Aorta (tissue), 5 donors: ENCODE data around the gene MAPK8IP2. TPM values are rescaled to one million over a fixed set of nuclear protein-coding genes. Genes with fewer than 3 reads are reported as not detected.
A peak's percentile ranks its signal among the peaks of the same experiment; 100 is the strongest.

Source experiments
- ATAC-seq: fragments of 200-7000 bp; cut with Tn5 transposase; one replicate; pipeline ENCODE4 v1.9.1; 2022; ENCODE audit warnings: moderate library complexity; ENCODE audit not compliant: low FRiP score
- DNase-seq, 2 donors: peaks; one replicate each; pipeline ENCODE4 v3.0.0-alpha.2; 2020
- H3K27ac ChIP-seq, 2 donors: one replicate each; pipeline ENCODE4 v1.5.1; 2013; ENCODE audit warnings: low read length in 2 of 2, mild to moderate bottlenecking in 2 of 2, moderate library complexity in 2 of 2, control low read depth in 1 of 2, inconsistent platforms in 1 of 2, low read depth in 1 of 2
- H3K27me3 ChIP-seq, 2 donors: one replicate each; pipeline ENCODE4 v1.6.1; 2013; ENCODE audit warnings: control low read depth in 1 of 2, low read length in 1 of 2, mild to moderate bottlenecking in 1 of 2, moderate library complexity in 1 of 2; ENCODE audit not compliant: insufficient read depth in 2 of 2, control insufficient read depth in 1 of 2
- H3K36me3 ChIP-seq, 2 donors: one replicate each; pipeline ENCODE4 v1.6.1; 2013; ENCODE audit warnings: control low read depth in 1 of 2, low read length in 1 of 2, mild to moderate bottlenecking in 1 of 2; ENCODE audit not compliant: insufficient read depth in 2 of 2, control insufficient read depth in 1 of 2
- H3K4me1 ChIP-seq, 2 donors: one replicate each; pipeline ENCODE4 v1.6.1; 2013; ENCODE audit warnings: low read length in 2 of 2, control low read depth in 1 of 2, mild to moderate bottlenecking in 1 of 2, moderate library complexity in 1 of 2; ENCODE audit not compliant: insufficient read depth in 2 of 2, control insufficient read depth in 1 of 2
- H3K4me3 ChIP-seq, 2 donors: one replicate each; pipeline ENCODE4 v1.5.1; 2013; ENCODE audit warnings: low read length in 2 of 2, control low read depth in 1 of 2, mild to moderate bottlenecking in 1 of 2
- H3K9me3 ChIP-seq: one replicate; pipeline ENCODE4 v1.6.1; 2013; ENCODE audit warnings: mild to moderate bottlenecking, low read length; ENCODE audit not compliant: control insufficient read depth
- WGBS, 2 donors: extraction: QIAGEN DNeasy Blood & Tissue Kit; methylation state at CpG; one replicate each; pipeline ENCODE4 v1.1.7; 2013; 5-methylcytosine and 5-hydroxymethylcytosine counted together
- intact Hi-C, 2 donors: fragments of 100-400 bp; cut with DNase I; formaldehyde crosslinking; loops; one replicate each; pipeline versions ENCODE4 v1.14.2 to v1.15.0; 2022
- polyA plus RNA-seq, 2 donors: library from polyadenylated mRNA; stranded (reverse); fragments of 200-250 nt; gene quantifications; one replicate each; pipeline ENCODE4 v1.2.3, GENCODE V29; 2013
- total RNA-seq, 2 donors: library from RNA; stranded (reverse); fragmentation: NEBNext Ultra II Directional; extraction: Animal tissue kit (Norgen Biotek cat#: 25700); gene quantifications; one replicate each; pipeline ENCODE4 v1.2.1, GENCODE V29; 2021
- donor health status: healthy with polysubstance abuse.
- donor health status: Bipolar disorder and iron deficiency.
- donor health status: DM: no; HTN: no; CAD: no.
- donor health status: DM: no; HTN: no; CAD: no.
- donor health status: DM: yes; HTN: yes; CAD: no.

The MAPK8IP2 gene
- total and polyA plus RNA-seq, 4 donors, result under 0.01 to 0.26 (median 0.20) TPM

DNA sequence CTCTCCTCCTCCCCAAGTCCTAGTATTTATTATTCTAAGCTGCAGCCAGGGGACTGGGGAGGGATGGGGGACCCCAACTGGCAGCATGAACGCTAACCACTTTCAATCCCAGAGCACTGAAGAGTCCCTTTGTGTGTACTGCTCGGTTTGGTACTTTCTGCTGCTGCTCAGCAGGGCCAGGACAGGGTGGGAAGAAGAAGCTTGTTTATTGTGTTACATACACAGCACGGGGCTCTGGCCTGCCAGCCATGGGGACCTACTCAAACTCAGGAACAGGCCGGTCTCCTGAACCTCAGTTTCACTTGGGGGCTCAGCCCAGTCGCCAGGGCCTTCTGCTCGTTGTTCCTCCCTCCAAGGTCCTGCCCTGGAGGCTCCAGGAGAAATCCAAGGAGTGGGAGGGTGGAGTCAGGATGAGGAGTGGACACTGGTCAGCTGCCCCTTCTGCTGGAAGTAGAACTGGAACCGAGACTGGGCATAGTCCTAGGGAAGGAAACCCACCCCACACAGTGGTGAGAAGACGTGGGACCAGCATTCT lies 21.8 kb upstream of the MAPK8IP2 start:
- ATAC-seq, result no peak
- H3K36me3 ChIP-seq, result no peaks in the 10 kb centered on the region
- no peak overlapping the region for H3K27ac ChIP-seq
- DNase-seq, result peak in 1 of 2 donors; percentile 61
- 58 to 64% methylated on average over 8 of the region's 8 CpGs for WGBS, 2 donors
- no peaks in the 10 kb centered on the region for H3K9me3 ChIP-seq
- no peaks in the 10 kb centered on the region for H3K27me3 ChIP-seq
- H3K4me3 ChIP-seq, result no peak overlapping the region
- intact Hi-C loops, result no loop called here
- no peaks in the 10 kb centered on the region for H3K4me1 ChIP-seq

DNA sequence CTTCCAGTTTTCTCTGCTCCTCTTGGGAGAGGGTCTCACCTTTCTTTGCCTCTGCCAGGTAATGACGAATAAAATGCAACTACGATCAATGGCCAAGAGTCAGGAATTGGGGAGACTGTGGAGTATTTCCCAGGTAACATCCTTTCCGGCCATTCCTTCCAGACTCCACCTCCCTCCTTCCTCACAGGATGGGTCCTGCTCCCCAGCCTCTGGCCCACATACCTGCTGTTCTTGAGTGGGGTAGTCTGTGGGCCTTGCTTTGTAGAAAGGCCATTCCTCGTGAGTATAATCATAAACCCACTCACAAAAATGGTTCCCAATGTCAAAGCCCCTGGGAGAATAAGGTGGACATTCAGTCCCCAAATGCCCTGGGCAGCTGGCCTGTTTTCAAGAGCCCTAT lies 20.8 kb upstream of the MAPK8IP2 start:
- 92 to 96% methylated on average over 4 of the region's 4 CpGs for WGBS, 2 donors
- no peak for ATAC-seq
- H3K9me3 ChIP-seq, result no peaks in the 10 kb centered on the region
- DNase-seq, result peak in 1 of 2 donors; percentile 19
- intact Hi-C loops, result no loop called here
- H3K36me3 ChIP-seq, result no peaks in the 10 kb centered on the region
- no peaks in the 10 kb centered on the region for H3K4me1 ChIP-seq
- H3K4me3 ChIP-seq, result no peak overlapping the region
- no peaks in the 10 kb centered on the region for H3K27me3 ChIP-seq
- no peak overlapping the region for H3K27ac ChIP-seq

DNA sequence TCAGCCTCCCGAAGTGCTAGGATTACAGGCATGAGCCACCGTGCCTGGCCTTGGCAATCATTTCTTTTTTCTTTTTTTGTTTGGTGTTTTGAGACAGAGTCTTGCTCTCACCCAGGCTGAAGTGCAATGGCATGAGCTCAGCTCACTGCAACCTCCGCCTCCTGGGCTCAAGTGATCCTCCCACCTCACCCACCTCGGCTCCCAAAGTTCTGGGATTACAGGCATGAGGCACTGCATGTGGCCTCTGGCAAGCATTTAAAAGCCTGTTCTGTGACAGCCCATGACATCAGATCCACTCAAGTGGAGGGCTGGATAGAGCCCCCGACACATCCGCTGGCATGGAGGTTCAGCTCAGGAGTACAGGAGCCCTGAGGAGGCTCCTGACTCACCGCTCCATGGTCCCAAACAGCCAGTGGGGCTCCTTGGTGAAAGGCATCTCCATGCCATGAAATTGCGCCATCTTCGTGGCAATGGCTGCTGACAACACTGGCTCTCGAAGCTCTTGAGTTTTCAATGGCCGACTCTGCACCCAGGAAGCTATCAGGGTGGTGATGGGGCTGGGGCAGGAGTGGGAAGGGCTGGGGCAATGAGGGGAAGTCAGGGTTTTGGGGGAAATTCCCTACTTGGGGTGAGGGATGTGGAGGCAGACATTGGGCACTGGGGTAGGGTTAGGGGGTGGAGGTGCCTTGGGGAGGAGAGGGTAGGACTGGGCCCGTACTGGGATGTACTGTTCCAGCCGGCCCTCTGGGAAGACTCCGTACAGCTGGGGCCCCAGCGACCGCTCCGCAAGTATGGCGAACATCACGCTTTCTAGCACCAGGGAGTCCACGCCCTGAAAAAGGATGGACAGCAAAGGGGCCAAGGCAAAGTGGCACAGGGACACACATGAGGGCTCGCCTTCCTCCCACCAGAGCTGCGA lies 19.3 kb upstream of the MAPK8IP2 start:
- no peak overlapping the region for H3K27ac ChIP-seq
- WGBS, 2 donors, result 94% methylated on average over 22 of the region's 22 CpGs
- intact Hi-C loops, result no loop called here
- no peak overlapping the region for H3K4me3 ChIP-seq
- no peaks in the 10 kb centered on the region for H3K9me3 ChIP-seq
- no peak for ATAC-seq
- peak; percentile 45 to 71 for DNase-seq
- H3K4me1 ChIP-seq, result no peaks in the 10 kb centered on the region
- H3K36me3 ChIP-seq, result no peaks in the 10 kb centered on the region
- H3K27me3 ChIP-seq, result no peaks in the 10 kb centered on the region

DNA sequence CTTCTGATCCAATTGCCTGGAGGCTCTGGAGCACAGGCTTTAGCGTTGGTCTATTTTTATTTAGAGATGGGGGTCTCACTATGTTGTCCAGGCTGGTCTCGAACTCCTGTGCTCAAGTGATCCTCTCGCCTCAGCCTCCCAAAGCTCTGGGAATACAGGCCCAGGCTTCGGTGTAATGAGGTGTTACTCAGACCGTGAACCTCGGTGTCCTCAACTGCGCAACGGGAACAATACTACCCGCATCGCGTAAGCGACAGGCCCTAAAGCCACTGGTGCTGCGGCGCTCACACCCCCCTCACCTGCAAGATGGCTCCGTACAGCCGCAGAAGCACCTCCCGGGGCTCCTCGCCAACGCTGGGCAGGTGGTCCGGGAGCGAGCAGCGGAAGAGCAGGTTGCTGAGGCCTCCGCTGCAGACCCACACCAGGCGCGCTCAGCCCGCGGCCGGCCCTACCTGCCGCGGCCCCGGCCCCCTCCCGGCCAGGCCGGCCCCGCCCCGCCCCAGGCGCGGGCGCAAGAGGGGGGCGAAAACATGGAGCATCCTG lies 18.6 kb upstream of the MAPK8IP2 start:
- WGBS, 2 donors, result 7 to 9% methylated on average over 38 to 39 of the region's 39 CpGs

DNA sequence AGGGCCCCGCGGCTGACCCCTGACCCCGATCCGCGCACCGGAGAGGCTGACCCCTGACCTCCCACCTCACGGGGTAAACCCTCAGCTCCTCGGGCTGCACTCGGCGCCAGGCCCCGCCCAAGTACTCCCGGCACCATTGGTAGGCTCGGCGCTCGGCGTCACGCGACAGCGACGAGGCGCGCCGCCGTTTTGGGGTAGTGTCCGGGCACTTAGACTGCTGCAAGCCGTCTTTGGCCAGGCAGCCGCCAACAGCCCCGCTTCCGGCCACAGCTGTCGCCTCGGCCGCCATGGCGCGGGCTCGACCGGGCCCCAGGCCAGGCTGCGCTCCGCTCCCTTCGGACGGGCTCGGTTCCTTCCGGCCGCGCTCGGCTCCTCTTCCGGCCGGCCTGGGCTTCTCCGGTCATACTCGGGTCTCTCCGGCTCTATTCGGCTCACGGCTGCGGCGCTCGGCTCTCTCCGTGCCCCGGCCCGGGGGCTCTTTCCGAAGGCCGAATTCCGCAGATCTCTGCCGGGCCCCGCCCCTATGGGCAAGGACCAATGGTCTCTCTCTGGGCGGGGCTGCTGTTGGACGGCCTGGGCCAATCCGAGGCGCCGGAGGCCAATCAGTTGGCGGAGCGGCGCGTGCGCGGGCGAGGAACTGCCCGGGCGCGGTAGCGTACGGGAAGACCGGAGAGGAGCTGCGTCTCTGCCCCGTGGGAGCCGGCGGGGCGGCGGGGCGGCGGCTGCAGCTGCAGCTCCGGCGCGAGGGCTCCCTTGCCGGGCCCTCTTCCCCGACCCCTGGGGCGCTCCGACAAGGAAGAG lies 17.9 kb upstream of the MAPK8IP2 start, which contains the start of gene CHKB:
Gene CHKB, minus strand, starts transcription at position 357 of the 801 bp plus-strand sequence. Its CDS starts 68 bp downstream, at position 289.
- ATAC-seq (peak; percentile 99), DNase-seq (peak; percentile 99)
- H3K36me3 ChIP-seq, result no peaks in the 10 kb centered on the region
- intact Hi-C loops, result loop anchor here in 1 of 2 donors (2.0 kb wide), 2 partner anchors 20 to 46 kb away; partner anchors contain the start of genes ARSA and SYCE3
- H3K4me3 ChIP-seq, result peak within 1 kb of the TSS; percentile 73 to 82
- H3K4me1 ChIP-seq, result no peaks in the 10 kb centered on the region
- WGBS, 2 donors, result 0% methylated on average over 82 to 96 of the region's 96 CpGs
- H3K27ac ChIP-seq, result peak within 1 kb of the TSS; percentile 68 to 92
- no peaks in the 10 kb centered on the region for H3K9me3 ChIP-seq
- no peaks in the 10 kb centered on the region for H3K27me3 ChIP-seq

More for the DNA sequence above, 18.6 kb upstream of the MAPK8IP2 start:
- Histone ChIP-seq H3K4me1 (no peaks in the 10 kb centered on the region), H3K9me3 (no peaks in the 10 kb centered on the region), H3K36me3 (no peaks in the 10 kb centered on the region), H3K27ac (peak overlapping the region; percentile 68 to 92), H3K4me3 (peak overlapping the region; percentile 73 to 82), H3K27me3 (no peaks in the 10 kb centered on the region)
- ATAC-seq, result no peak
- intact Hi-C loops, result loop anchor here in 1 of 2 donors (2.0 kb wide), 2 partner anchors 19 to 47 kb away; partner anchors contain the start of genes ARSA and SYCE3
- no peak for DNase-seq

DNA sequence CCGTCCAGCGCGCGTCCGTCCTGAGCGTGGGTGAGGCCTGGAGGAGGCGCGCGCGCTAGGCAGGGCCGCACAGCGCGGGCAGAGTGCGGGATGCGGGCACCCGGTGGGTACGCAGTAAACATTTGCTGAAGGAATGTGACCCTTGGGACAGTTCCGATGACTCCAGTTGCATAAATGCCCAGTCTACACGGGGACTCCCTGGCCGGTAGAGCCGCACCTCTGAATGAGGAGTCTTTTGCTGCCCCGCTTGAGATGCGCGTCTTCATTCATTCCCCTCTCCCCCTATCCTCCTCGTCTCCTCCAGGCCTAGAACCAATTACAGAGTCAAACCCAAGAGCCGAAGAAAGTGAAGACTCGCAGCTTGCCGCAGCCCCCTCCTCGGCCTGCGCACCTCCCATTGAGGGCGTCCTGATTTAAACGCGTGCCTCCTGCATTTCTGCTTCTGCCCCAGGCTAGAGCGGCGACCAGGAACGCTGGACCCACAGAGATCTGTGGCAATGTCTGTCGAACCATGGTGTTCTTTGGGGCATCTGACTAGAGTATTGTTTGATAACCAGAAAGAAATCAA lies 17.2 kb upstream of the MAPK8IP2 start:
- H3K27ac ChIP-seq, result peak overlapping the region in 1 of 2 donors; percentile 22
- peak in 1 of 2 donors; percentile 44 for DNase-seq
- 4 to 6% methylated on average over 37 of the region's 37 CpGs for WGBS, 2 donors
- H3K9me3 ChIP-seq, result no peaks in the 10 kb centered on the region
- intact Hi-C loops, result loop anchor here in 1 of 2 donors (2.0 kb wide), 2 partner anchors 21 to 45 kb away; partner anchors contain the start of genes ARSA and SYCE3
- H3K27me3 ChIP-seq, result no peaks in the 10 kb centered on the region
- ATAC-seq, result peak; percentile 55
- peak overlapping the region; percentile 44 to 66 for H3K4me3 ChIP-seq
- H3K4me1 ChIP-seq, result no peaks in the 10 kb centered on the region
- H3K36me3 ChIP-seq, result no peaks in the 10 kb centered on the region

DNA sequence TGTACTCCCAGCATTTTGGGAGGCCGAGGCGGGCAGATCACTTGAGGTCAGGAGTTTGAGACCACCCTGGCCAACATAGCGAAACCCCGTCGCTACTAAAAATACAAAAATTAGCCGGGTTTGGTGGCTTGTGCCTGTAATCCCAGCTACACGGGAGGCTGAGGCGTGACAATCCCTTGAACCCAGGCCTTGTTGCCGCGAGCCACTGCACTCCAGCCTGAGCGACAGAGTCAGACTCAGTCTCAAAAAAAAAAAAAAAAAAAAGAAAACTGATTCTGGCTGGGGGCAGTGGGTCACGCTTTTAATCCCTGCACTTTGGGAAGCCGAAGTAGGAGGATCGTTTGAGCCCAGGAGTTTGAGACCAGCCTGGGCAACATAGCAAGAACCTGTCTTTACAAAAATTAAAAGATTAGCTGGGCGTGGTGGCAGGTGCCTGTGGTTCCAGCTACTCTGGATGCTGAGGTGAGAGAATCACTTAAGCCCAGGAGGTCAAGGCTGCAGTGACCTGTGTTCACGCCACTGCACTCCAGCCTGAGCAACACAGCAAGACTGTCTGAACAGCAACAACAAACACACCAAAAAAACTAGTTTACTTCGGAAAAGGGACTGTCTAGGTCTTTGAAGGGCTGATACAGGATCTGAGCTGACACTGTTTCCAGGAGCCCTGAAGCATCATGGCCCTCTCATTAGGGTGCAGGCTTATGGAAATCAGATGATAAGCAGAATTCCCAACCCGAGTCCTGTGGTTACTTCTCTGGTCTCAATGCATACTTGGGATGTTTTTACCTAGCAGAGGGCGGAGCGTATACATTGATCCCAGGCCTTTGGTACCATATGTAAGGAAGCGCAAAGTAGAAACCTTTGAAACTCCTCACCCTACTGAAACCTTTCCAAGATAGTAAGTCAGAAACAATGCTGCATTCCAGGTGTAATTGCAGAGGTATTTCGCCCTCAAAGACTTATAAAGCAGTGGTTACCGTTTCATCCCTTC lies 16.2 kb upstream of the MAPK8IP2 start:
- intact Hi-C loops, result no loop called here
- H3K9me3 ChIP-seq, result no peaks in the 10 kb centered on the region
- 95 to 96% methylated on average over 23 of the region's 23 CpGs for WGBS, 2 donors
- H3K27me3 ChIP-seq, result no peaks in the 10 kb centered on the region
- DNase-seq, result peak; percentile 21 to 45
- no peaks in the 10 kb centered on the region for H3K4me1 ChIP-seq
- no peaks in the 10 kb centered on the region for H3K36me3 ChIP-seq
- no peak for ATAC-seq
- H3K4me3 ChIP-seq, result no peak overlapping the region
- H3K27ac ChIP-seq, result no peak overlapping the region
